Activated naive CD4-positive, alpha-beta T cell treated with anti-CD3 and anti-CD28 coated beads, Interleukin-2, amount 10 ng/mL, durations not matched to agents 7 days and 5 days (primary cell): Measurements from ENCODE around the gene NENF.
A peak's percentile ranks its signal among the peaks of the same experiment; 100 is the strongest.

Experiments used
- CTCF ChIA-PET: fragments of 350-600 bp; sonication (Branson Sonifier 250); formaldehyde crosslinking; loops from one replicate; lab custom pipeline; 2021; ENCODE audit warnings: antibody characterized with exemption; lab: Charles Lee
- DNase-seq: peaks from one replicate; pipeline ENCODE4 v3.0.0-alpha.2; 2020
- H3K27ac Mint-ChIP-seq: one replicate; pipeline ENCODE4 v1.8.0; 2021; ENCODE audit warnings: mild to moderate bottlenecking, moderate library complexity, mixed read lengths
- H3K27me3 Mint-ChIP-seq: one replicate; pipeline ENCODE4 v1.8.0; 2021; ENCODE audit warnings: mild to moderate bottlenecking, mixed read lengths
- H3K36me3 Mint-ChIP-seq: one replicate; pipeline ENCODE4 v1.8.0; 2021; ENCODE audit warnings: mixed read lengths
- H3K4me1 Mint-ChIP-seq: one replicate; pipeline ENCODE4 v1.8.0; 2021; ENCODE audit warnings: mixed read lengths
- H3K4me3 Mint-ChIP-seq: one replicate; pipeline ENCODE4 v1.8.0; 2021; ENCODE audit warnings: mild to moderate bottlenecking, moderate library complexity, mixed read lengths
- H3K9me3 Mint-ChIP-seq: one replicate; pipeline ENCODE4 v1.8.0; 2021; ENCODE audit warnings: mixed read lengths

The NENF gene

DNA sequence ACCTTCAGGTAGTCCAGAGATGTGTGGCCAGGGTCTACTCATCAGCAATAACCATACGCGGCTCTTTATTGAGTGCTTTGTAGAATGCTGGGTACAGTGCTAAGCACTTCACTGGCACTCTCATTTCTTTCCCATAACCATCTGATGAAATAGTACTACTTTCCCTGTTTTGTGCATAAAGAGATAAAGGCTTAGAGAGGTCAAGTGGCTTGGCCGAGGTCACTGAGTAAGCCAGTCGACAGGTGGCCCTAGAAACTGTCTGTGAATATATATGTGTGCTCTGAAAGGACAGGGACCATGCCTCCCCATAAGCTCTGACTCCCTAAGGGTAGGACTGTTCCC, 52.8 kb downstream of the NENF start:
- Mint-ChIP-seq H3K36me3 (no peaks in the 10 kb centered on the region), H3K27me3 (peaks cover 39% of the 10 kb centered on the region), H3K27ac (no peak overlapping the region), H3K4me1 (no peaks in the 10 kb centered on the region), H3K9me3 (no peaks in the 10 kb centered on the region), H3K4me3 (no peak overlapping the region)
- CTCF ChIA-PET: no interaction called here
- DNase-seq: no peak

DNA sequence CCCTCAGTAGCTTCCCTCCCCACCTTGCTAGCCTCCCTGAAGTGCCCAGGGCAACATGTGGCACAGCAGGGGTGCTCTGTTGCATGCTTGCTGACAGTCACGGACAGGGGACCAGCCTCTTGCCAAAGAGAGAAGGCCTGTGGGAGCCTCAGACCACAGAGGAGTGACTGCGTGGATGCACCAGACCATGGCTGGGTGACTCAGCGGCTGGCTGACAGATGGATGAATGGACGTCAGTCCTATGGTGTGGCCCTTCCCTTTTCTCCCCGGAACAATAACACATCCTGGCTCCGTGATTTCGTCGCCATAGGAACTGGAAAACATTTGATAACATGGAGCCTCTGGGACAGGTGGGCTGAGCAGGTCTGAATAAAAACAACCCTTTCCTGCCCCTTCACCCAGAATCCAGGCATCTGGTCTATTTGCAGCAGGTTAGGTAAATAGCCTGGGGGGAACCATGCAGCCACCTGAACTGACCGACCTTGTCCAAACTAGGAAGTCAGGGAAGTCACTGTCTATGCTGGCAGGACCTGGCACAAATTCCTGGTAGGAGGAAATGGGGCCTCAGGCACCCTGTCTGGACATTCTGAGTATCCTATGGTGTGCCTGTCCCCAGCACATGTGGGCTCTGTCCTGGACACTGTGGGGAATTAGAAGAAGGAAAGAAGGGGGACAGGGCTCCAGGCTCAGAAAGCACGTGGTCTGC, 53.3 kb downstream of the NENF start:
- Mint-ChIP-seq H3K27ac (no peak overlapping the region), H3K4me3 (no peak overlapping the region), H3K4me1 (no peaks in the 10 kb centered on the region), H3K36me3 (no peaks in the 10 kb centered on the region), H3K27me3 (peaks cover 39% of the 10 kb centered on the region), H3K9me3 (no peaks in the 10 kb centered on the region)
- CTCF ChIA-PET: no interaction called here
- peak; percentile 14 for DNase-seq

DNA sequence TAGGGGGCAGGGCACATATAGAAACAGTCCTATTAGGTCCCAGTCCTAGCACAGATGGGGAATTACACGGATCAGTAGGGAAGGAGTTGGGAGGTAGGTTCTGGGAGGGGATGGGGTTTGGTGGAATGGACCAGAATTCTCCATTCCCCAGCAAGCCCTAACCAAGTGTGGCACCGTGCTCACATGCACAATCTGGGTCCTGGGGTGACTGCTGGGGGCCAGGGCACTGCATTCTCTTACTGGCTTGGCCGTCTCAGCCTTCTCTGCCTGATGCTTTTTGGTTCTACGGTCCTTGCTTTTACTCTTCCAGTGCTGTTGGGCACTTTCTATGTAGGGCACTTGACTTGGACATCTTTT, 53.9 kb downstream of the NENF start:
- Mint-ChIP-seq H3K9me3 (no peaks in the 10 kb centered on the region), H3K4me3 (no peak overlapping the region), H3K27me3 (peaks cover 41% of the 10 kb centered on the region), H3K27ac (no peak overlapping the region), H3K4me1 (no peaks in the 10 kb centered on the region), H3K36me3 (no peaks in the 10 kb centered on the region)
- no peak for DNase-seq
- CTCF ChIA-PET: no interaction called here

DNA sequence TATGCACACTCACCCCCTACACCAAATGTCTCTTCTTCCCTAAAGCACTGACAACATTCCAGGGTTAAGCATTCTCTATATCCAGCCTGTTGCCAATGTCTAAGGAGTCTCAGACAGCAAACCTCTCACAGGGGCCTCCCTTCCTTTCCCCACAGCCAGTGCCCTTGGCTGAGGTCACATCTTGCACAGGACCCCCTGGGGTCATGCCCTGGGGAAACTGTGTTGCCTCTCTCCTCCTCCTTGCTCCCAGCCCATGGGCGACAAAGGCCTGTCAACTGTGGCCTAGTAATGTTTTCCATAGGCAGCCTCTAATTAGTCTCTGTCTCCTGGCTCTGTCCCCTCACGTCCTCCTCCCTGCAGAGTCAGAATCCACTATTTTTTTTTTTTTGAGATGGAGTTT, 54.6 kb downstream of the NENF start:
- Mint-ChIP-seq H3K4me3 (no peak overlapping the region), H3K36me3 (no peaks in the 10 kb centered on the region), H3K4me1 (no peaks in the 10 kb centered on the region), H3K27ac (no peak overlapping the region), H3K9me3 (no peaks in the 10 kb centered on the region), H3K27me3 (peaks cover 41% of the 10 kb centered on the region)
- peak; percentile 5 for DNase-seq
- CTCF ChIA-PET: interaction anchor here (3.7 kb wide), 1 partner anchor 10 kb away, joined by 15 read pairs; no protein-coding TSS in a partner anchor

DNA sequence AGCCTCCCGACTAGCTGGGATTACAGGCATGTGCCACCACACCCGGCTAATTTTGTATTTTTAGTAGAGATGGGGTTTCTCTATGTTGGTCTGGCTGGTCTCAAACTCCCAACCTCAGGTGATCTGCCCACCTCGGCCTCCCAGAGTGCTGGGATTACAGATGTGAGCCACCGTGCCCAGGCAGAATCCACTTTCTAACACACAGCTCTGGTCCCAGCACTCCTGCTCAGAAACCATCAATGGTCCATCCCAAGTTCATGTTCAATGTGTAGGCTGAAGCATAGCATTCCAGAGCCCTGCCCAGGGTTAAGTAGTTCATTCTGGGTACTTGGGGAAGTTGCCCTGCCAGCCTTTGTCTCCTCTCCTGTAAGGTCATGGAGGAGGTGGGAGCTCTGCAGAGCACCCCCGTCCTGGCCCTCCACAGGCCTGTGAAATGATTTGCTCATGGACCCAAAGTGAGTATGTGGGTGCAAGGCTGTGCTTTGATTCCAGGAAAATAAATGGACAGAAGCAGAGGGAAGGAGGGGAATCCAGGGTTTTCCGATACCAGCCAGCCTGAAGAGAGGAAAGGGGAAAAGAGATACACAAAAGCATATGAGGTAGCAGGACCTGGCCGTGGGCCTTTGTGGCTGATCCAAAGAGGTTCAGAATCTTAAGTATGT, 55.2 kb downstream of the NENF start:
- Mint-ChIP-seq H3K36me3 (no peaks in the 10 kb centered on the region), H3K27me3 (peaks cover 37% of the 10 kb centered on the region), H3K9me3 (no peaks in the 10 kb centered on the region), H3K4me3 (no peak overlapping the region), H3K27ac (no peak overlapping the region), H3K4me1 (no peaks in the 10 kb centered on the region)
- DNase-seq: peak; percentile 8
- CTCF ChIA-PET: interaction anchor here (1.8 to 3.7 kb wide), 3 partner anchors 11 to 177 kb away, joined by 4 to 15 read pairs (median 7); no protein-coding TSS in a partner anchor

DNA sequence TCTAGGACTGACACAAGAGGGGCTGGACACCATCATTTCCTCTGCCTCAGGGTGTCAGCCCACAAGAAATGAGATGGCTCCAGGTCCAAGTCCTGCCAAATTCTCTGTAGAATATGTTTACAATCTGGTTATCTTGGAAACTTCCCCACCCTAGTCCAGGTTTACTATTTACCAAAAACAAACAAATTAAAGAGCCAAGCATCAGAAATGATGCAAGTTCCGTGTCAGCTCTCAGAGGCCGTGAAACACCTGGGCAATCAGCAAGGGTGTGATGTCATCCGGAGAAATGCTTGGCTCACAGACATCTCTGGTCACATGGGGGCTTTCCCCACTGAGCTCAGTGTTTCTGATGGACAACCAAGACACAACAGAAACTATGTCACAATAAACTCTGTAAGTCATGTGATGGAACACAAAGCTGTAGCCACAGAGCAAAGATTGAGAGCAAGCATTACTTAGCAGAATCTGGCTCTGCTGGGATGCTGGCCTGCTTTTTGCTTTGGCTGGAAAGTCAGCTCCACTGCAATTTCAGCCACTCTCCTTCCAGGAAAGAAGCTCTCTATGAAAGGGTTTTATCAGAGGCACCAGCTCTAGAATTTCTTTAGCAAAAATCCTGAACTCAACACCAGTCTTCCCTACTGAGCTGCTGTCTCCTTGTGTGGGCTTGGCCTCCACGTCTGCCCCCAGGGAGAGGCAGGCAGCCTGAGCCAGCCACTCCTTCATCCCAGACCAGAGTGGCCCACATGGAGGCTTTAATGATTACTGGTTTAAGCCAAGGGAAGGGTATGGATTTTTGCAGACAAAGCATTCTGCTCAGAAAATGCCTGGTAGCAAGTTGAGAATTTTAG, 55.9 kb downstream of the NENF start:
- Mint-ChIP-seq H3K4me3 (no peak overlapping the region), H3K9me3 (no peaks in the 10 kb centered on the region), H3K36me3 (no peaks in the 10 kb centered on the region), H3K4me1 (no peaks in the 10 kb centered on the region), H3K27me3 (peaks cover 36% of the 10 kb centered on the region), H3K27ac (peak overlapping the region; percentile 25)
- CTCF ChIA-PET: interaction anchor here (1.0 to 3.7 kb wide), 5 partner anchors 9 to 176 kb away, joined by 3 to 15 read pairs (median 6); no protein-coding TSS in a partner anchor
- no peak for DNase-seq

DNA sequence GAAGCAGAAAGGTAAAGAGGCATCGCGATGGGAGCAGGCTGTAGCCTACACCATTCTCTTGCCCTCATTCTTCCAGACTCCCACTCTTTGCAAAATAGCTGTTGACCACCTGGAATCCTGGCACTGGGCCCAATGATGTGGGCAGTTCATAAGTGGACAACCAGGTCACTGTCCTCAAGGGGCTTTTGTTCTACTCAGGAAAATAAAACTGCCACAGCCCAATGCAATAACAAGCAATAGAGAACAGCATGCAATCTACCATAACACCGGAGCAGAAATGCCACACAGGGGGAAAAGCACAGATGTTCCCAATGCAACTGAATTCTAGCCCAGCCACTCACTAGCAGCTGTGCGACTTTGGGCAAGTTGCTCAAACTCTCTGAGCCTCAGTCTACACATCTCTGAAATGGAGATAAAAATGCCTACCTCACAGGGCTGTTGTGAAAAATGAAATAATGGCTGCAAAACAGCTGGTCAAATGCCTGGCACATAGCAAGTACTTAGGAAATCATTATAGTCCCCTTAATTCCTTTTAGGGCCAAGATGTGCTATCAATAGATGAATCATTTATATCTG, 56.7 kb downstream of the NENF start:
- no peak overlapping the region for H3K4me3 Mint-ChIP-seq
- no peaks in the 10 kb centered on the region for H3K4me1 Mint-ChIP-seq
- H3K27ac Mint-ChIP-seq: no peak overlapping the region
- no peaks in the 10 kb centered on the region for H3K36me3 Mint-ChIP-seq
- CTCF ChIA-PET: interaction anchor here (1.0 to 3.7 kb wide), 5 partner anchors 10 to 176 kb away, joined by 3 to 15 read pairs (median 6); no protein-coding TSS in a partner anchor
- no peak for DNase-seq
- no peaks in the 10 kb centered on the region for H3K9me3 Mint-ChIP-seq
- H3K27me3 Mint-ChIP-seq: peaks cover 40% of the 10 kb centered on the region

DNA sequence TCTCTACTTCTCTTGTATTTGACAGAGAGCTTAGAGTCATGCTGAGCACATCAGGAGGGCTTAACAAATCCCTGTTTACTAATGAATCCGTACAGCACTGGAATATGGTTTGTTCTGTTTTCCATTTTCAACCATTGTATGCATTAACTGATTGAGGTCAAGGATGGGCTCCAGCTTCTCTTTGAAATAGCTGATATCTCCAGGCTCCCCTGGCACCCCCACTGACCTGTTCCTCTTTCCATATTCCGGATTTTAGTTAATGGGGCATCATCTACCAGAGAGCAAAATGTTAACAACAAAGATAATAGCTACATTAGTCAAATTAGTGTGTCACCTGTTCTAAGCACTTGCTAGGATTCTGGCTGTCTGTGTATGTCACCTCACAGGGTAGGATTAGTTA, 57.6 kb downstream of the NENF start:
- Mint-ChIP-seq H3K27ac (no peak overlapping the region), H3K36me3 (no peaks in the 10 kb centered on the region), H3K9me3 (no peaks in the 10 kb centered on the region), H3K27me3 (peaks cover 37% of the 10 kb centered on the region), H3K4me3 (no peak overlapping the region), H3K4me1 (no peaks in the 10 kb centered on the region)
- DNase-seq: no peak
- CTCF ChIA-PET: interaction anchor here (1.0 to 3.7 kb wide), 2 partner anchors 13 to 18 kb away, joined by 3 to 15 read pairs; no protein-coding TSS in a partner anchor

DNA sequence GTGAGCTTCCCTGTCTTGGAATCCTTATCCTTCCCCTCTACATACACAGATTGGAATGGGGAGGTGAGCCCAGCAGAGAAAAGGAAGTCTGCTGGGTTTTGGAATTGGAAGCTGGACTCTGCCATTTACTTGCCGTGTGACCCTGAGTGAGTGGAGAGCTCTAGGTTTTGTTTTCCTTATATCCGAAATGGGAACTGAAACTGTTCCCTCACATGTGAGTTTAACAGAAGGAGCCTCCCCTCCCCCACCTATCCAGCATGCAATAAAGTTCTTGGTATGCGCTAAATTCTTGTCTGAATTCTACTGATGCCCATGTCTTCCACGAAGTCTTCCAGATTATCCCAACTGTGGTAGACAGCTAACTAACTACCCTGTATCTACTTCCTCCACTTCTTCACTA, 58.7 kb downstream of the NENF start:
- no peaks in the 10 kb centered on the region for H3K36me3 Mint-ChIP-seq
- no peaks in the 10 kb centered on the region for H3K4me1 Mint-ChIP-seq
- H3K9me3 Mint-ChIP-seq: no peaks in the 10 kb centered on the region
- CTCF ChIA-PET: interaction anchor here (1.0 kb wide), 1 partner anchor 174 kb away, joined by 3 read pairs; no protein-coding TSS in a partner anchor
- no peak overlapping the region for H3K27ac Mint-ChIP-seq
- DNase-seq: no peak
- peaks cover 40% of the 10 kb centered on the region for H3K27me3 Mint-ChIP-seq
- H3K4me3 Mint-ChIP-seq: no peak overlapping the region
